ENCODE data around the gene TRAPPC1.
A peak's percentile ranks its signal among the peaks of the same experiment; 100 is the strongest.
"Not testable (repeated sequence)": the region's sequence is repeated elsewhere in the genome, so short reads cannot be mapped to it uniquely, and the experiment has no call there.

TRAPPC1 gene, protein sequence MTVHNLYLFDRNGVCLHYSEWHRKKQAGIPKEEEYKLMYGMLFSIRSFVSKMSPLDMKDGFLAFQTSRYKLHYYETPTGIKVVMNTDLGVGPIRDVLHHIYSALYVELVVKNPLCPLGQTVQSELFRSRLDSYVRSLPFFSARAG

DNA sequence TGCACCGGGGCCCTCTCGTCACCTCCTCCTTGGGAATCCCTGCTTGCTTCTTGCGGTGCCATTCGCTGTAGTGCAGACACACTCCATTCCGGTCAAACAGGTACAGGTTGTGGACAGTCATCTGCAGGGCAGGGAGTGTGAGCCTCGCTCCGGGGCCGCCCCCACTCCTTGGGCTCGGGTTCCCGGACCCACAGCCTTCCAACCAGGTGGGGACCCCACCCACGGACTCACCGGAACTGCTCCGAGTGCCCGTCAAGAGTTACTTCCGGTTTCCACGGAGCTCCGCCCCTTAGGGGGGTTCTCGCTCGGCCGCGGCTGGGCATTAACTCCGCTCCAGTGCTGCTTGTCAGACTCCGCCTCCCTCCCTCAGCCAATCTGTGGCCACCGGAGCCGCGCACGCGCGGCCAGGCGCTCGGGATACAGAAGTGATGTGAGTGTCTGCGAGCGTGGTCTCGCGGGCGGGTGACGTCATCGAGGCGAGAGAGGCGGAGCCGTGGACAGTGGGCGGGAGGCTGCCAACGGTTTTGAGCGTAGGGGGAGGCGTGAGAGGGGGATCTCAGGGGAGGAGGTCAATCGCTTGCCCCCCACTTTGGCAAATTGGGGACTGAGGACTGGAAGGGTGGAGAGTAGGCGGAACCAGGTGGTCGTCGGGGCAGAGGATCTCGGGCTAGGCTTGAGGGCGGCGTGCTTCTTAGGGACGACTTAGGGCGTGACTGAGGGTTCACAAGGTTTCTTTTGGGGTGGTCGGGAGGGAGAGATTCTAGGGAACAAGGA lies at the start of gene TRAPPC1, which contains the start of gene CNTROB:
Gene TRAPPC1, minus strand, starts transcription at position 238 of the 774 bp plus-strand sequence. Its CDS starts 117 bp downstream, at position 121.
Gene CNTROB, plus strand, starts transcription at position 498 of the 774 bp plus-strand sequence. CDS start 874 bp downstream, outside the sequence.
- DNase-seq (ENCODE audit: low read depth): peak; percentile 99

DNA sequence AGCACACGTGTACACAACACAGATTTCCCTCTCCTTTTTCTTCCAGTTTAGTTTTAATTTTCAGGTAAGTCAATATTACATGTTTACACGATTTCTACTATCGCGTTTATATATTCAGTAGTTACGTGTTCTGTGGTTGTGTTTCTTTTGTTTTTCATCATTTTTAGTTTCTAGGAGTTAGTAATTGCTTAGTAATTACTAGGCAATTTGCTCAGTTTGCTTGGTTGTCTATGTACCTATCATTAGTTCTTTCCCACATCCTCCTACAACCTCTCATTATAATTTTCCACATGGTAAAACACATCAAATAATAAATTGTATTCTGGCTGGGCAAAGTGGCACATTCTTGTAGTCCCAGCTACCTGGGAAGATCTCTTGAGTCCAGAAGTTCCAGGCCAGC lies 46.1 kb upstream of the TRAPPC1 start:
- no peak for DNase-seq (ENCODE audit: low read depth)

DNA sequence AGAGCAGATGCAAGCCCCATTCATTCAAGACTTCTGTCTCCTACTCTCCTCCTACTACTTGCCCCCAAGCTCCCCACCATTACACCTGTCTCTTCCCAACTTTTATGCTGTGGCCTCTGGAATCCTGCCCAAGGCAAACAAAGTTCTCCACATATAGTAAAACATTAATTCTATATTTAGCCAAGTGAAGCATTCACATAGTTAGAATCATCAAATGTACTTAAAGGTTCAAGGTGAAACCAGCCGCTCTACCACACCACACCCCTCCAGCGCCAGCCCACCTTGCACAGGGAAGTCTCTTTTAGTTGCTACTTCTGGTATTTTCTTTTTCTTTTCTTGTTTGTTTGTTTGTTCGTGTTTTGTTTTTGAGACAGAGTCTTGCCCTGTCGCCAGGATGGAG lies 45.3 kb upstream of the TRAPPC1 start:
- no peak for DNase-seq (ENCODE audit: low read depth)

DNA sequence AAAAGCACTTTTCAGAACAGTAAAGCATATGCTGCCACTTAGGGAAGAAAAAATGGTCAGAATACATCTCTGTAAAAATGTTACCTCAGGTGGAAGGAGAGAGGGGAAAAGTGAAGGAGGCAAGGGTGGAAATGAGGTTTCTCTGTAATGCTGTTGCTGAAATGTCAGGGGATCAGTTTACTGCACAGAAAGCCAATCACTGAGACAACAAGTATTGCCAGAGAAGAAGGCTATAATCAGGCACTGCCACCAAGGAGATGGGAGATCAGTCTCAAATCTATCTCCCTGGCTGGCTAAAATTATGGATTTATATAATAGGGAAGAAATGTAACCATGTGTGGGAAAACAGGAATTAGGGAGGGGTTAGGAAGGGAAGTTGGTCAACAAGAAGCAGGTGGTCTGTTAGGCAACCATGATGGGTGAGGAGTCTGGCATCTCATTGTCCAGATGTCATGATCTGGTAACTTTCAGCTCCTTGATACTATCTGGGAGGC lies 42.9 kb upstream of the TRAPPC1 start:
- no peak for DNase-seq (ENCODE audit: low read depth)

DNA sequence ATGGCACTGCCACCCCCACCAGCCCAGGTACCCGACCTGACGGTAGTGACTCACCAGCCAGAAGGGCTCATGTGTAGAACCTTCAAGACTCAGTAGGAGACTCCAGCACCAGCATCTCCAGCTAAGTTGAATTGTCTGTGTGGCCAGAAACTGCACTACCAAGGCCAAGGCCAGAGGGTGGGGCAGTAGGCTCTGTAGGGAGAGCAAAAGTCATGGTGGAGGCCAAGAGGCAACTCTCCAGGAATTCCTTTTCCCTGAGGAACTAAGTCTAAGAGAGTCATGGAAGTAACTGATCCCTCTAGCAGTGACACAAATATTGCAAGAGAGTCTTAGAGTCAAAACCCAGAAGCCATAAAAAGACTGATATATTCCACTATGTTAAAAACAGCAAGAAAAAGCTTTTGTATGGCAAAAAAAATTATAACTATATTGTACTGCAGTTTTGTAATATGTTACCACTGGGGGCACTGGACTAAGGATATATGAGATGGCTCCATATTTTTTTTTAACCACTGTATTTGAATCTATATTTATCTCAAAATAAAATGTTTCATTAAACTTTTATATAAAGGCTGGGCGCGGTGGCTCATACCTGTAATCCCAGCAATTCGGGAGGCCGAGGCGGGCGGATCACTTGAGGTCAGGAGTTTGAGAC lies 40.5 kb upstream of the TRAPPC1 start:
- DNase-seq (ENCODE audit: low read depth): no peak

DNA sequence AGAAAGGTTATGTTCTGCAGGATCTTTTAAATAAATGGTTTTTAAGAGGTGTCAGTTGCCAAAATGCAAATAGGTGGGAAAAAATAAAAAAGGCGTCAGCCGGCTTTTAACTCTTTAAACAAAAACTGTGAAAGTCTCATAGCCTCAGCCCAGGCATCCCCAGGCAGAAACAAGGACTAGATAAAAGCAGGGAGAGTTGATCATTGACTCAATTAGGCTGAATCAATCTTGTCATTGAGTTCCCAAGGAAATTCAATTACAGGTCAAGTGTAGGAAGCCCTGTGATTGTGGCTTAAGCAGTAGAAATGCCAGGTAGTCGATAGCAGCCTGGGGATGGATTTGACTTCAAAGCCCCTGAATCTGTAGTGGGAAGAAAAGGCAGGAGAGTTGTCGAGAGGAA lies 39.9 kb upstream of the TRAPPC1 start:
- no peak for DNase-seq (ENCODE audit: low read depth)

DNA sequence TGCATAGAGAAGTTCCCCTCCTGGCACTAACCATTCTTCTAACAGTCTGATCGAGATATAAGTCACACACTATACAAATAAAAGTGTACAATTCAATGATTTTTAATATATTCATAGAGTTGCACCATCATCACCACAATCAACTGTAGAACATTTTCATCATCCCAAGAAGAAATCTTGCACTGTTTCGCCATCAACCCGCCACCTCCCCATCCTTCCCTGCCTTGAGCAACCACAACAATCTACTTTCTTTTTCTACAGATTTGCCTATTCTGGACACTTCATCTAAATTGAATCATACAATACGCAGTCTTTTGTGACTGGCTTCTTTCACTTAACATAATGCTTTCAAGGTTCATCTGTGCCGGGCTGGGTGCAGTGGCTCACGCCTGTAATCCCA lies 37.7 kb upstream of the TRAPPC1 start:
- no peak for DNase-seq (ENCODE audit: low read depth)

DNA sequence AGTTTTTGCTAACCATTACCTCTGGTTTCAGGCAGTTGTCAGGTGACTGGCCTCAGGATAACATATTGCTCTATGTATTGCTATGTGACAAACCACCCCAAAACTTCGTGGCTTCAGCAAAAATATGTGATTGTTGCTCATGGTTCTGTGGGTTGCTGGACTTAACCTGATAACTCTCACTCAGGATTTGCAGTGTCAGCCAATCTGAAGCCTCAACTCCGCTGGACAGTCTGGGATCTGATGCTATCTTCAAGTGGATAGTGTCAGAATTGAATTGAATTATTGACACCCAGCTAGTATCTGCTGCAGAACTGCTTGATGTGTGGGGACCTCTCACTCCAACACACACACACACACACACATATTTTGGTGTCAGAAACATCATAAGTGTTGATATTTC lies 36.0 kb upstream of the TRAPPC1 start:
- DNase-seq (ENCODE audit: low read depth): no peak

DNA sequence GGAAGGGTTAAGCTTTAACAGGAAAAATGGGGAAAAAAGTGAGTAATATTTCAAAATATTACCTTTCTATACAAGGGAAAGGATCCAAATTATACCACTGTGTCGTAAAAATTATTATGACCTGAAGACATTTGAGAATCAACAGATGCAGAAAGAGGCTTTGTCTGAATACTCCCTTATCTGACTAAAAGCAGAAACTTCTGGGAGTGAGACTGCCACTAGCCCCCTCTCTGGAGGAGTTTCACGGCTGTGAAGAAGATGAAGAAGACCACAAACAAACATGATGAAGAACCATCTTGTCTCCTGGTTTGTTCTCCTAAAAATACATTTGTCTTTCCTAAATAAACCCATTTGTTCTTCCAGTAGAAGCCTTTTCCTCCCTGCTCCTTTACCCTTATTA lies 29.7 kb upstream of the TRAPPC1 start:
- DNase-seq (ENCODE audit: low read depth): no peak

DNA sequence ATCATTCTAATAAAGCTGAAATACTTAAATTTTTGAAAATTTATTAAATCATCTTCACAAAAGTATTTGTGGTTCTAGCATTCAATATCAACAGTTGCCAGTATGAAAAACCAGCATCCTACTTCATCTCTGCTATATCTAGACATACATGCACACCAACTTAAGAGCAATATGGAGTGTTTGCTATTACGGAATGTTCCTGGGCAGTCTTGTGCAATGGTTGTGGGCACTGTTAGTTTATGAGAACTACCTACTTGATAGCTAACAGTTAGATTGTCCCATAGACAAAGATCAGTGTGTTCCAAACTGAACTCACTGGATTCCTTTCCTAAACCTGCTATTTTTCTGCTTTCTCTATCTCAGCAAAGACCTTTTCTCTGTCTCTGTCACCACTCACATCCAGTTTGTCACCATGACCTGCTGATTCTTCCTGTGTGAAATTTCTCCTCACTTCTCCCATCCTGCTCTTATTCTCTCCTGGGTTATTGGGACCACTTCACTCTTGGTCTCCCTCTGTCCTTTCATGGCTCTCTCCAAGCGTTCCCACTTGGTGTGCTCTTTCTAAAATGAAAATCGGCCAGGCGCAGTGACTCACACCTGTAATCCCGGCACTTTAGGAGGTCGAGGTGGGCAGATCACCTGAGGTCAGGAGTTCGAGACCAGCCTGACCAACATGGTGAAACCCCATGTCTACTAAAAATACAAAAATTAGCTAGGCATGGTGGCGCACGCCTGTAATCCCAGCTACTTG lies 27.9 kb upstream of the TRAPPC1 start:
- DNase-seq (ENCODE audit: low read depth): no peak

DNA sequence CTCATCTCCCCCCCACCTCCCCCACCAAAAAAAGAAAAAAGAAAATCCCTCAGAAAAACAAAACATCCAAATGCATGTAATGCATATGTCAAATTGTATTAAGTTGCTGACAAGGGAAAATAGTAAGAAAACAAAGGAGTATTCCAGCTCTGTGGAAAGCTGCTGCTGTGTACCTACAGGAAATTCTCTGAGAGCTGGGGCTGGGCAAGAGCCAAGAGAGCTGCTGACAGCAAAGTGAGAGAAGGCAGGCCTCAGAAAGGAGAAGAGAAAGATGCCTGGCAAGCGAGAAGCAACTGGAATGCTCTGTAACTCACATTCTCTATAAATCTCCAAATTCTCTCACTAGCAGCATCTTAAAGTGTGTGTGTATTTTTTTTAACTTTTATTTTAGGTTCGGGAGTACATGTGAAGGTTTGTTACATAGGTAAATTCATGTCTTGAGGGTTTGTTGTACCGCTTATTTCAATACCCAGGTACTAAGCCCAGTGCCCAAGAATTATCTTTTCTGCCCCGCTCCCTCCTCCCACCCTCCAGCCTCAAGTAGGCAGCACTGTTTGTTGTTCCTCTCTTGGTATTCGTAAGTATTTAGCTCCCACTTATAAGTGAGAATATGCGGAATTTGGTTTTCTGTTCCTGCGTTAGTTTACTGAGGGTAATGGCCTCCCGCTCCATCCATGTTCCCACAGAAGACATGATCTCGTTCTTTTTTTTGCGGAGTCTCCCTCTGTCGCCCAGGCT lies 24.7 kb upstream of the TRAPPC1 start:
- DNase-seq (ENCODE audit: low read depth): no peak

DNA sequence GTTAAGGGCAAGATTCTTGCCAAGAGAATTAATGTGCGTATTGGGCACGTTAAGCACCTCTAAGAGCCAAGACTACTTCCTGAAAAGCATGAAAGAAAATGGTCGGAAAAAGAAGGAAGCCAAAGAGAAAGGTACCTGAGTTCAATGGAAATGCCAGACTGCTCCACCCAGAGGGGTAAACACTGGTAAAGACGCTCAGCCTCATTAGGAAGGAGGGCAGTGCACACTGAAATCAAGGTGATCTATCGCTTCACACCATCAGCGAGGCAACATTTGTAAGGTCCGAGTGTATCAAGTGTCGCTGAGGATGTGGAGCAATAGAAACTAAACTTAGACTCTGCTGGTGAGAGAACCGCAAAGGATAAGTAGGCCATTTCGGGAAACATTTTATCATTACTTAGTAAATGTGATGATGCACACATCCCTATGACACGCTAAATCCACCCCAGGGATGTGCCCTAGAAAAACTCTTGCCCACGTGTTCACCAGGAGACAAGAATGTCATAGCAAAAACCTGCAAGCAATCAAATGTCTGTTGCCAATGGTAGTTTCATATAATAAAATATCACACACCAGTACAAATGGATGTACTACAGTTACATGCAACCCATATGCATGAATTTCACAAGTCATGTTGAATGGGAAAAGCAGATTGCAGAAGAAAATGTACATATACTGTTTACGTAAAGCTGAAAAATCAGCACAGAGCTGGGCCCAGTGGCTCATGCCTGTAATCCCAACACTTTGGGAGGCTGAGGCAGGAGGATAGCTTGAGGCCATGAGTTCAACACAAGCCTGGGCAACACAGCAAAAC lies 23.9 kb upstream of the TRAPPC1 start:
- no peak for DNase-seq (ENCODE audit: low read depth)

DNA sequence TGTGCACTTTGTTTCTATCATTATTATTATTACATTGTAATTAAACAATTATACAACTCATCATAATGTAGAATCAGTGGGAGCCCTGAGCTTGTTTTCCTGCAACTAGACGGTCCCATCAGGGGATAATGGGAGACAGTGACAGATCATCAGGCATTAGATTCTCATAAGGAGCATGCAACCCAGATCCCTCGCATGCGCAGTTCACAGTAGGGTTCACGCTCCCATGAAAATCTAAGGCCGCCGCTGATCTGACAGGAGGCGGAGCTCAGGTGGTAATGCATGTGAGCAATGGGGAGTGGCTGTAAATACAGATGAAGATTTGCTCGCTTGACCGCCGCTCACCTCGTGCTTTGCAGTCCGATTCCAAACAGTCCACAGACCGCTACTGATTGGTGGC lies 21.5 kb upstream of the TRAPPC1 start:
- DNase-seq (ENCODE audit: low read depth): not testable (repeated sequence)

DNA sequence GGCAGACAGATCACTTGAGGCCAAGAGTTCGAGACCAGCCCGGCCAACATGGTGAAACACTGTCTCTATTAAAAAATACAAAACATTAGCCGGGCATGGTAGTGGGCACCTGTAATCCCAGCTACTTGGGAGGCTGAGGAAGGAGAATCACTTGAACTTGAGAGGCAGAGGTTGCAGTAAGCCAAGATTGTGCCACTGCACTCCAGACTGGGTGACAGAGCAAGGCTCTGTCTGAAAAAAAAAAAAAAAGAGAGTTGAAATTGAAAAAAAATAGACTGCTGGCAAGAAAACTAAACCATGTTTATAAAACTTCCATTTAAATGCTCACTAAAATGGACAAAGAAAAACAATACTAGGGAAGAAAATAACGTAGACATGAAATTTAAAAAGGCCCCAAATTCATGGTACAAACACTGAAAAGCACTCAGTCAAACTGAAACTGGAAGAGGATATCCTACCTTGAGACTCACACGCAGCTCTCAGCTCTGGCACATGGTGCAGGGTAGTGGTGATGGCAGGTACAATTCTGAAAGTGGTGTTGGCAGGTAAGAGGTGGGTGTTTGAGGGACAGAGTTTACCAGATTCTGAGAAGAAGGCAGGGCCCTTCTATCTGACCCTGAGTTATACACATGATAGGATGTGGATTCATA lies 19.5 kb upstream of the TRAPPC1 start:
- DNase-seq (ENCODE audit: low read depth): peak; percentile 28

DNA sequence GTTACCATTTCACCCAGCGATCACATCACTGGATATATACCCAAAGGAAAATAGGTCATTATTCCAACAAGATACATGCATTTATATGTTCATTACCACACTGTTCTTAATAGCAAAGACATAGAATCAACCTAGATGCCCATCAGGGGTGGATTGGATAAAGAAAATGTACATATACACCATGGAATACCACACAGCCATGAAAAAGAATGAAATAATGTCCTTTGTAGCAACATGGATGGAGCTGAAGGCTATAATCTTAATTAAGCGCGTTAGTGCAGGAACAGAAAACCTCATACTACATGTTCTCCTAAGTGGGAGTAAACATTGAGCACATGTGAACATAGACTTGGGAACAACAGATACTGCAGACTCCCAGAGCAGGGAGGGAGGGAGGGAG lies 18.8 kb upstream of the TRAPPC1 start:
- DNase-seq (ENCODE audit: low read depth): no peak

DNA sequence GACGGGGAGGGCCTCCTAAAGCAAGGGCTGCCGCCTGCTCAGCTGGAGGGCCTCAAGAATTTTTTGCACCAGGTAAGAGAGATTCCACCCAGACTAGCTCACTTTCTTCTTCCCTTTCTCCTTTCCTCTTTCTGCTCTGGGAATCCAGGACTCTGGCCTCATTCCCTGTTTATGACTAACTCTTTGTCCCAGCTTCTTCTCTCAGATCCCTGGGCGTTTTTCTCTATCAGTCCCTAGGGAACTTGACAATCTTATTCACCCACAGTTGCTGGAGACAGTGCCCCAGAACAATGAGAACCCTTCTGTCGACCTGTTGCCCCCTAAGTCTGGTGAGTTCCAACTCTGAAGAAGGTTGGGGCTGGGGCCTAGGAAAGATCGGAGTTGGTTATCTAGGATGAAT lies 15.9 kb upstream of the TRAPPC1 start:
- DNase-seq (ENCODE audit: low read depth): no peak

DNA sequence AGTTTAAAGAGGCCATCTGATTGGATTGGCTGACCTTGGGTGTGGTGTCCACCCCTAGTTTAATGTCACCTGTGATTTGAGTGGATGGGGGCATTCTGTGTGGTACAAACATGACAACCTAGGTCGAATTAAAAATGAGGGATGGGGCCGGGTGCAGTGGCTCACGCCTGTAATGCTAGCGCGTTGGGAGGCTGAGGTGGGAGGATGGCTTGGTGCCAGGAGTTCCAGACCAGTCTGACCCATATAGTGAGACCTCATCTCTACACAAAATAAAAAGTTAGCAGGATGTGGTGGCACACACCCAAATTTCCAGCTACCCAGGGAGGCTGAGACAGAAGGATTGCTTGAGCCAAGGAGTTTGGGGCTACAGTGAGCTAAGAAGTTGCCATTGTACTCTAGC lies 14.7 kb upstream of the TRAPPC1 start:
- no peak for DNase-seq (ENCODE audit: low read depth)

DNA sequence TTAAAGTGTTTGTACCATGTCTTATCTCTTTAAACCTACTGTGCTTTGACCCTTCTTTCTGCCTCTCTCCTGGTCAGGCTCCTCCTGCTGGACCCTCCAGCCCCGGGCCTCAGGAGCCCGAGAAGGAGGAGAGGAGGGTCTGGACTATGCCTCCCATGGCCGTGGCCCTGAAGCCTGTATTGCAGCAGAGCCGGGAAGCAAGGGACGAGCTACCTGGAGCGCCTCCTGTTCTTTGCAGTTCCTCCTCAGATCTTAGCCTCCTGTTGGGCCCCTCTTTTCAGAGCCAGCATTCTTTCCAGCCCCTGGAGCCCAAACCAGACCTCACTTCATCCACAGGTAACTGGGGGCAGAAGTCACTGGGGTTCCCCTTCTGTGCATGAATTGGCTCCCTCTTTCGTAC lies 13.9 kb upstream of the TRAPPC1 start:
- no peak for DNase-seq (ENCODE audit: low read depth)

DNA sequence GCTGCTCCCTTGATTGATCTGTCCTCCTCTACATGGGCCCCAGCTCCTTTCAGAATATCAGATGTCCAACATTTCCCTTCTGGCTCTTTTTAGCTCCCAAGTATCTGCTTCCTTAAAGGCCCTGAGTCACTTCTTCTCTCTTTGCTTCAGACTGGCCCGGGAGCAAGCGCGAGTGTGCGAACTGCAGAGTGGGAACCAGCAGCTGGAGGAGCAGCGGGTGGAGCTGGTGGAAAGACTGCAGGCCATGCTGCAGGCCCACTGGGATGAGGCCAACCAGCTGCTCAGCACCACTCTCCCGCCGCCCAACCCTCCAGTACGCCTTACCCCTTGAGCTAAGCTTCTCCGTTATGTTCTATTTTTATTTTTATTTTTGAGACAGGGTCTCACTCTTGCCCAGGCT lies 12.6 kb upstream of the TRAPPC1 start:
- DNase-seq (ENCODE audit: low read depth): no peak

DNA sequence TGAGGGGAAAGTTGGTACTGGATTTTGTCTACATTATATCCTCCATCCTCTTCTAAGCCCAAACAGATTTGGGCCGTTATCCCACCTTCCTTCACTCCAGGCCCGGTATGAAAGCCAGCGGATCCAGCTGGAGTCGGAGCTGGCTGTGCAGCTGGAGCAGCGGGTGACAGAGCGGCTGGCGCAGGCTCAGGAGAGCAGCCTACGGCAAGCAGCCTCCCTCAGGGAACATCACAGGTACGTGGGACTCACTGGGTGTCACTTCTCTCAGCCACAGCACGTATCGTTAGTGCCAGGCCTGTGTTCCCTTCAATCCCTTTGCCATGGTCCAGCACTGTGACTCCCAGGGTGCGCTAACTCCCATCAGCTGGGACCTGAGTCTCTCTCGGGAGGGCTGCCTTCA lies 11.5 kb upstream of the TRAPPC1 start:
- no peak for DNase-seq (ENCODE audit: low read depth)
